ENCODE results near the gene PPP2R2D.

DNA sequence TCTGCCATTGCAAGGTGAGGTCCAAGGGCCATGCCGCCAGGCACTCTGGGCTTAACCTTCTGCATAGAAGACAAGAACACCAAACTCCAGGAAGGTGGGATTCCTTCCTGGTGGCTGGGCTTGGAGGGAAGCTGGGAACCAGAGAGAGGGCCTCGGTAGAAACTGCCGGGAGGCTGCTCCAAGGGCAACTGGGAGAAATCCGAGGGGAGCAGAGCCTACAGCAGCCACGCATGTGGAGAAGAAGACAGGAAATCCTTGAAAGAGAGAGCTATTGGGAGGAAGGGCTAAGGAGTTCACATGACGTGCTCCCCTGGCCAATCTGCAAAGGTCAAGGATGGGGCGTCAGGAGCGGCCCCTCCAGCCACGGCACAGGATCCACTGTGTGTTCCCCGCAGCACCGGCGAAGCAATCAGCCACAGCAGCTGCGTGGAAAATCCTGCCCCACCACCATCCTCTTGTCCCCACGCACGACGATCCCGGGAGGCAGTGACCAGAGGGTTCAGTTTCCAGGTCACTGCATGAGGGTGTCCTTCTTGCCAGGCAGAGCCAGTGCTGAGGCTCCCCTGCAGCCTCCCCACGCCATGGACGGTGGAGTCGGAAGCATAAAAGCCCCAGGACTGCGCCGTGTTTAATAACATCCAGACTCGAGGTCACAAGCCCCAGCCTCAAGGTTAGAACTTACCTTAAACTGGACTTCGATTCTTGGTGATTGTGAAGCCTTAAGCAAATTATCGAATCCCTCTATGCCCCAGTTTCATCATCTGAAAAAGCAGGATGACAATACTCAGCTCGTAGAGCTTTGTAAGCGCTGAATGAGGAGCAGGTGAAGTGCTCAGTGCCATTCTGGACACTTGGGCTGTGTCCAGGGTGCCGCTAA is 8.6 kb upstream of the PPP2R2D start:
- TF ChIP-seq, protein P1, sequence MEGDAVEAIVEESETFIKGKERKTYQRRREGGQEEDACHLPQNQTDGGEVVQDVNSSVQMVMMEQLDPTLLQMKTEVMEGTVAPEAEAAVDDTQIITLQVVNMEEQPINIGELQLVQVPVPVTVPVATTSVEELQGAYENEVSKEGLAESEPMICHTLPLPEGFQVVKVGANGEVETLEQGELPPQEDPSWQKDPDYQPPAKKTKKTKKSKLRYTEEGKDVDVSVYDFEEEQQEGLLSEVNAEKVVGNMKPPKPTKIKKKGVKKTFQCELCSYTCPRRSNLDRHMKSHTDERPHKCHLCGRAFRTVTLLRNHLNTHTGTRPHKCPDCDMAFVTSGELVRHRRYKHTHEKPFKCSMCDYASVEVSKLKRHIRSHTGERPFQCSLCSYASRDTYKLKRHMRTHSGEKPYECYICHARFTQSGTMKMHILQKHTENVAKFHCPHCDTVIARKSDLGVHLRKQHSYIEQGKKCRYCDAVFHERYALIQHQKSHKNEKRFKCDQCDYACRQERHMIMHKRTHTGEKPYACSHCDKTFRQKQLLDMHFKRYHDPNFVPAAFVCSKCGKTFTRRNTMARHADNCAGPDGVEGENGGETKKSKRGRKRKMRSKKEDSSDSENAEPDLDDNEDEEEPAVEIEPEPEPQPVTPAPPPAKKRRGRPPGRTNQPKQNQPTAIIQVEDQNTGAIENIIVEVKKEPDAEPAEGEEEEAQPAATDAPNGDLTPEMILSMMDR (conservative IDR thresholded peaks at IDR 0.05; ENCODE audit: low read length), result no peak
- no peak for TF ChIP-seq EZH2phosphoT487 (IDR thresholded peaks at IDR 0.05; ENCODE audit: borderline replicate concordance, low read depth, low read length)

Data from OCI-LY7 (cell line).